Measurements from ENCODE around the gene TMCC2.
A peak's percentile ranks its signal among the peaks of the same experiment; 100 is the strongest.

TMCC2 gene

GRCh38 chr1:205236526-205236925, 8.8 kb downstream of the TMCC2 start:
- TF ChIP-seq, protein P1, sequence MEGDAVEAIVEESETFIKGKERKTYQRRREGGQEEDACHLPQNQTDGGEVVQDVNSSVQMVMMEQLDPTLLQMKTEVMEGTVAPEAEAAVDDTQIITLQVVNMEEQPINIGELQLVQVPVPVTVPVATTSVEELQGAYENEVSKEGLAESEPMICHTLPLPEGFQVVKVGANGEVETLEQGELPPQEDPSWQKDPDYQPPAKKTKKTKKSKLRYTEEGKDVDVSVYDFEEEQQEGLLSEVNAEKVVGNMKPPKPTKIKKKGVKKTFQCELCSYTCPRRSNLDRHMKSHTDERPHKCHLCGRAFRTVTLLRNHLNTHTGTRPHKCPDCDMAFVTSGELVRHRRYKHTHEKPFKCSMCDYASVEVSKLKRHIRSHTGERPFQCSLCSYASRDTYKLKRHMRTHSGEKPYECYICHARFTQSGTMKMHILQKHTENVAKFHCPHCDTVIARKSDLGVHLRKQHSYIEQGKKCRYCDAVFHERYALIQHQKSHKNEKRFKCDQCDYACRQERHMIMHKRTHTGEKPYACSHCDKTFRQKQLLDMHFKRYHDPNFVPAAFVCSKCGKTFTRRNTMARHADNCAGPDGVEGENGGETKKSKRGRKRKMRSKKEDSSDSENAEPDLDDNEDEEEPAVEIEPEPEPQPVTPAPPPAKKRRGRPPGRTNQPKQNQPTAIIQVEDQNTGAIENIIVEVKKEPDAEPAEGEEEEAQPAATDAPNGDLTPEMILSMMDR (IDR thresholded peaks at IDR 0.05; ENCODE audit: control extremely low read depth, extremely low read depth, low read depth, missing control alignments) = no peak
- ChIA-PET CTCF (interaction anchor here (0.9 to 25.0 kb wide), 3 partner anchors 8 to 37 kb away, joined by 3 to 743 read pairs (median 12); partner anchors contain the start of gene TMCC2), POLR2A (no interaction called here)
- no peak for DNase-seq (ENCODE audit: extremely low spot score)

- ChIA-PET CTCF (interaction anchor here (0.9 to 30.5 kb wide), 4 partner anchors 1 to 88 kb away, joined by 3 to 743 read pairs (median 381); partner anchors contain the start of gene TMCC2), POLR2A (no interaction called here)
- TF ChIP-seq, protein P1 (IDR thresholded peaks at IDR 0.05; ENCODE audit: control extremely low read depth, extremely low read depth, low read depth, missing control alignments) = no peak
- no peak for DNase-seq (ENCODE audit: extremely low spot score)
Measured at GRCh38 chr1:205236951-205237475, 9.3 kb downstream of the TMCC2 start.

DNA sequence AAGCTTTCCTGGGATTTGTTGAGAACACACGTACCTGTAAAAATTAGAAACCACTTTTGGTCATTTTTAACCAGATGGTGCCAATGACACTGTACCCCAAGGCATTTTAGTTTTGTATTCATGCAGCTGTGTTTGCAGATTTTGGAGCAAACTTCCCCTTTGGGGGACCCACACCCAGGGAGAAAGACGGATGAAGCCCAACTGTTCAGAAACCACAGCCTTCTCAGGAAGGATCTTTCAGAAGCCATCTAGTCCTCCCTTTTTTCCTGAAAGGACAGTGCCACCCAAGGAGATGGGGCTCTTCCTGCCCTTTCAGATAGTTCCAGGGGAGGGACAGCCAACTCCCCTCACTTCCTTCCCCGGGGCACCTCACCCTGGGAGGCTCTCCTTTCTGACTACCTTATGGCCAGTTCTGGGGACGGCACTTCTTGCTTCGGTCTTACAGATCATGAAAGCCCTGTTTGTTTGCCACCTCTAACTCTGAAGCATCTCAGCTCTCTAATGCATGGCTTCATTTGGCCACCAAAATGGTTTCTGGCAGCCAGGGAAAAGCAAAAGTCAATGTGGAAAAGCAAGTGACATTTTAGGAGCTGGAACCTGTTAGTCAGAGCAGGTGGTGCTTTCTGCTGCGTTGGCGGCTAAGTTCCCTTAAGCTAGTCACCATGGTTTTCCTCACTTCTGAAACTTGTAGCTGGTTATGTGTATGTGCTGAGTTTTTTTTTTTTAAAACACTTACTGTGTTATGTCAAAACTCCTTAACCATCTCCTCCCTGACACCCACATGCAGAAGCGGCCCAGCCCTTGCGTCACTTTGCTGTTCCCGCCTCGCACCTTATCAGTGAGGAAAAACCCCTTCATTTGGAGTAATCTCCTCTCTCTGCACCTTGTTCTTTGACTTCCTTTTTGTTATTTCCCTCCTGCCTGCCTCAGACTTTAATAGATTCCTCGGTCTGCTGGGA, 10.1 kb downstream of the TMCC2 start:
- TF ChIP-seq, protein P1 (IDR thresholded peaks at IDR 0.05; ENCODE audit: control extremely low read depth, extremely low read depth, low read depth, missing control alignments) = no peak
- peak; percentile 57 for DNase-seq (ENCODE audit: extremely low spot score)
- ChIA-PET CTCF (interaction anchor here (0.6 to 30.5 kb wide), 4 partner anchors 2 to 87 kb away, joined by 3 to 743 read pairs (median 381); partner anchors contain the start of gene TMCC2), POLR2A (no interaction called here)

DNA sequence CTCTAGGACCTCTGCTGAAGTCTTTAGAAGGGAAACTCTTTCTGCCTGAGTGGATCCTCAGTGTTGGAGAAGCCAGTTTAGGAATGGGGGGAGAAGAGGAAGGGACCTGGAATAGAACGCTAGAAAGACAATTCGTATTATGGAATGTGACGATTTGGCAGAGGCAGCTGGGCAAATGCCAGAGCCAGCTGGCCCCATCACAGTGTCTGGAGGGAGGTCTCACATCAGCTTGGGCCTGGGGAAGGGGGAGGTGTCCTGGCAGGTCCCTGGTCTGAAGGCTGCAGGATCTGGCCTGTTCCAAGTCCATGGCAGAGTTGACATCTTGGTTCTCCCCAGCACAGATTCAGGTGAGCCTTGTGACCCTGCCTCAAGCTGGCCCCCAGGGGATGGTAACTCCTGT, 11.3 kb downstream of the TMCC2 start:
- ChIA-PET CTCF (interaction anchor here (1.2 to 30.5 kb wide), 6 partner anchors 3 to 250 kb away, joined by 3 to 743 read pairs (median 12); partner anchors contain the start of gene TMCC2), POLR2A (interaction anchor here (1.2 kb wide), 1 partner anchor 15 kb away, joined by 4 read pairs; no protein-coding TSS in a partner anchor)
- DNase-seq (ENCODE audit: extremely low spot score) = no peak
- TF ChIP-seq, protein P1 (IDR thresholded peaks at IDR 0.05; ENCODE audit: control extremely low read depth, extremely low read depth, low read depth, missing control alignments) = no peak

DNA sequence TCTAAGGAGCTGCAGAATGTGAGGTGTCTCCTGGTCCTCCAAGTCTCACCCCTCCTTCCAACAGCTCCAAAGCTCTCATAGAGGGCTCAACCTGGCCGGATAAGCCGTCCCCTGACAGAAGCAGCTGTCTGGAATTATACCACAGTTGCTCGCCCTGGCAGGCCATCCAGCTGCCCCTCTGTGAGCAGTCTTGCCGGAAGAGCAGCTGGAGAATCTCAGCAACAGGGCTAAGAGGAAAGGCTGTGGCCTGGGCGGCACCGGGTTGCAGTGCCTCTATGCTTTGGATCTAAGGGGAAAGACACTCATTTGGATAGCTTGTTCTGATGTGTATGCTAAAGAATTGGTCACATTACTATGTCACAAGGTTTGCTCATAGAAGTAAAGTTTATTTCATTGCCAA, 12.4 kb downstream of the TMCC2 start:
- TF ChIP-seq, protein P1 (IDR thresholded peaks at IDR 0.05; ENCODE audit: control extremely low read depth, extremely low read depth, low read depth, missing control alignments) = no peak
- ChIA-PET POLR2A (interaction anchor here (1.2 kb wide), 1 partner anchor 14 kb away, joined by 4 read pairs; no protein-coding TSS in a partner anchor), CTCF (interaction anchor here (1.2 to 30.5 kb wide), 5 partner anchors 4 to 251 kb away, joined by 3 to 743 read pairs (median 19); partner anchors contain the start of gene TMCC2)
- no peak for DNase-seq (ENCODE audit: extremely low spot score)

DNA sequence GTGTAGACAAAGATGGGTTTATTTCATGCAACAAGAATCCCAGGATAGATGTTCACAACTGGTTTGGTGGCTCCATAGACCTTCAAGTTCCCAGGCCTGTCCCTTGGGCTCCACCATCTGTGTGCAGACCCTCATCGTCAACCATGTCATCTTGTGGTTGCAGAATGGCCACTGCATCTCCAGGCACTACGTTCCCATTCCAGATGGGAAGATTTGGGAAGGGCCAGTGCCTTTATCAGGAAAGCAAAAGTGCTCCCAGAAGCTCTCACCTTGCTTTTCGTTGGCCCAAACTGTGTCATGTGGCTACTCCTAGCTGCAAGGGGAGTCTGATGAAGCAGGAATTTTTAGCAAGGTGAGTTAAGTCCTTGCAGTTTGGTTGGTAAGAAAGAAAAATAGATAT, 12.8 kb downstream of the TMCC2 start:
- POLR2A ChIA-PET = interaction anchor here (1.2 kb wide), 1 partner anchor 13 kb away, joined by 4 read pairs; no protein-coding TSS in a partner anchor
- DNase-seq (ENCODE audit: extremely low spot score) = no peak
- CTCF ChIA-PET = interaction anchor here (1.2 to 30.5 kb wide), 5 partner anchors 4 to 251 kb away, joined by 3 to 743 read pairs (median 19); partner anchors contain the start of gene TMCC2
- TF ChIP-seq, protein P1 (IDR thresholded peaks at IDR 0.05; ENCODE audit: control extremely low read depth, extremely low read depth, low read depth, missing control alignments) = no peak

All from GM10248 (cell line).